Stimulated activated CD4-positive, alpha-beta T cell treated with anti-CD3 and anti-CD28 coated beads, Interleukin-4, amount 100 ng/mL, for 24 hours (primary cell): Measurements from ENCODE around the gene HIVEP2.
"Not testable (repeated sequence)": the region's sequence is repeated elsewhere in the genome, so short reads cannot be mapped to it uniquely, and the experiment has no call there.

ENCODE experiments used
- DNase-seq: peaks from one replicate; pipeline ENCODE4 v3.0.0-alpha.2; 2020

Gene HIVEP2, protein sequence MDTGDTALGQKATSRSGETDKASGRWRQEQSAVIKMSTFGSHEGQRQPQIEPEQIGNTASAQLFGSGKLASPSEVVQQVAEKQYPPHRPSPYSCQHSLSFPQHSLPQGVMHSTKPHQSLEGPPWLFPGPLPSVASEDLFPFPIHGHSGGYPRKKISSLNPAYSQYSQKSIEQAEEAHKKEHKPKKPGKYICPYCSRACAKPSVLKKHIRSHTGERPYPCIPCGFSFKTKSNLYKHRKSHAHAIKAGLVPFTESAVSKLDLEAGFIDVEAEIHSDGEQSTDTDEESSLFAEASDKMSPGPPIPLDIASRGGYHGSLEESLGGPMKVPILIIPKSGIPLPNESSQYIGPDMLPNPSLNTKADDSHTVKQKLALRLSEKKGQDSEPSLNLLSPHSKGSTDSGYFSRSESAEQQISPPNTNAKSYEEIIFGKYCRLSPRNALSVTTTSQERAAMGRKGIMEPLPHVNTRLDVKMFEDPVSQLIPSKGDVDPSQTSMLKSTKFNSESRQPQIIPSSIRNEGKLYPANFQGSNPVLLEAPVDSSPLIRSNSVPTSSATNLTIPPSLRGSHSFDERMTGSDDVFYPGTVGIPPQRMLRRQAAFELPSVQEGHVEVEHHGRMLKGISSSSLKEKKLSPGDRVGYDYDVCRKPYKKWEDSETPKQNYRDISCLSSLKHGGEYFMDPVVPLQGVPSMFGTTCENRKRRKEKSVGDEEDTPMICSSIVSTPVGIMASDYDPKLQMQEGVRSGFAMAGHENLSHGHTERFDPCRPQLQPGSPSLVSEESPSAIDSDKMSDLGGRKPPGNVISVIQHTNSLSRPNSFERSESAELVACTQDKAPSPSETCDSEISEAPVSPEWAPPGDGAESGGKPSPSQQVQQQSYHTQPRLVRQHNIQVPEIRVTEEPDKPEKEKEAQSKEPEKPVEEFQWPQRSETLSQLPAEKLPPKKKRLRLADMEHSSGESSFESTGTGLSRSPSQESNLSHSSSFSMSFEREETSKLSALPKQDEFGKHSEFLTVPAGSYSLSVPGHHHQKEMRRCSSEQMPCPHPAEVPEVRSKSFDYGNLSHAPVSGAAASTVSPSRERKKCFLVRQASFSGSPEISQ (N-terminal part only)

DNA sequence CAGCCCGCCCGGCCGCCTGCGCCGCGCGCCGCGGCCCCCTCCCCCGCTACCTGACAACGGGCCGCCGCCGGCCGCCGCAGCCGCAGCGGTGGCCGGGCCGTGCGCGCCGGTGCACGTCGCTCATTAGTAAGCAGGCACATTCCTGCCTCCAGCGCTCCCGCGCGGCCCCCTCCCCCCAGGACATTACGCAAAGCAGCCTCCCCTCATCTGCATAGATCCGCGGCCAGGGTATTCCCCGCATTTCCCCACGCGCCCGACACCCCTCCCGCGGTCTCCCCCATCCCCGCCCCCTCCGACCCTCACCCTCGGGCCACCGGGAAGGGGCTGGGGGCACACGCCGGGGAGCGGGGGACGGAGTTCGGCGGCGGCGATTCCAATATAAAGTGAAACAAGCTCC lies at the start of gene HIVEP2:
HIVEP2 (minus strand) TSS at position 128 of the 397 bp plus-strand sequence. CDS start 170,438 bp downstream, outside the sequence.
- DNase-seq = peak; percentile 91

DNA sequence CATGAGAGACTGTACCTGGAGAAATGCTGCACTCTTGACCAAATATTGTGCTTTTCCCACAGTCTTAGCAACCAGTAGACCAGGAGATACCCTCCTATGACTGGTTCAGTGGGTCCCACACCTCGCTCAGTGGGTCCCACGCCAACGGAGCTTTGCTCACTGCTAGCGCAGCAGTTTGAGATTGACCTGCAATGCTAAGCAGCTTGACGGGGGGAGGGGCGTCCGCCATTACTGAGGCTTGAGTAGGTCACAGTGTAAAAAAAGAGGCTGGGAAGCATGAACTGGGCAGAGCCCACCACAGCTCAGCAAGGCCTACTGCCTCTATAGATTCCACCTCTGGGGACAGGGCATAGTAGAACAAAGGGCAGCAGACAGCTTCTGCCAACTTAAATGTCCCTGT lies 49.0 kb upstream of the HIVEP2 start:
- DNase-seq = no peak

DNA sequence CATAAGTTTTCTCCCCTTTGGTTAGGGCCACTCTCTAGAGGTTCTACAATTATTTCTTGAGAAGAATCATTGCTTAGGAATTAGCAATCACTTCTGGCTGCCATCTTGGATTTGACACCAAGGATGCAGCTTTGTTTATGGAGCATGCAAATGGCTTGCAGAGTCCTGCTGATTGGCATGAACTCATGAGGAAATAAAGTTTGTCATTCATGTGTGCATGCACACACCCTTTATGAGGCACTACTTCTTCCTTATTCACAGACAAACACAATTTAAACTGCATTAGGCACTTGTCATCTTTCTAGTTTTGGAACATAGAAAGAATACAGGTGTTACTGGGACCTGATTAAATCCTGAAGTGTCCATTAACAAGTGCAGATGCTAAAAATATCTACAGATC lies 42.5 kb upstream of the HIVEP2 start:
- no peak for DNase-seq

DNA sequence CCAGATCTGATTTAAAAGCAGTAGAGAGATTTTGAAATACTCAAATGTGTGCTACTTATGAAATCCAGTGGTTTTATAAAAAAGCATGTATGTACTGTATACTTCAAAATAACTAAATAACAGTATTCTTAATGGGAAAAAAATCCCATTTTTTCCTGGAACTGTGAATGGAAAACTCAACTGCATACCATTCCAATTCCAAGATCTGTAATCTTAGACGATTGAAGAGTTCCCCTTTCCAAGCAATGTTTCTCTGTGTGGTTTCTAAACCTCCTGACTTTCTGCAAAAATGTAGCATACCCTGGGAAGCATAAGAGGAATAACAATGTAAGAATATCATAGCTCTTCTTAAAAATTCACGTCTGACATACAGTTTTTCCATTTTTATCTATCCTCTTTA lies 40.3 kb upstream of the HIVEP2 start:
- no peak for DNase-seq

DNA sequence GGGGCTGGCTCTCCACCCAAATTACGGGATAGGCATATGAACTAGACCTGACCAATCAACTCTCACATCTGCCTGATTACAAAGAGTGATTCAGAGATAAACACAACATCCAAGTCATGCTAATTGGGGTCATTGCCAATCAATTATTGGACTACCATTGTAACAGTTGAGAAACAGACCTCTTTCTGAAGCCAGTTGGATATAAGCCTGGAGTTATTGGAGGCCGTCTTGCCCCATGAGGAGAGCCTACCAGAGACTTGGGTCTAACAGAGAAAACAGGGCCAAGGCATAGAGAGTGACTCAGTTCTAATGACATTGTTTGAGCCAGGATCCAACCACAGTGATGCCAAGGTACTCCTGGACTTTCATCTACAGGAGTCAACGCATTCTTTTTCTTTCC lies 39.4 kb upstream of the HIVEP2 start:
- no peak for DNase-seq

DNA sequence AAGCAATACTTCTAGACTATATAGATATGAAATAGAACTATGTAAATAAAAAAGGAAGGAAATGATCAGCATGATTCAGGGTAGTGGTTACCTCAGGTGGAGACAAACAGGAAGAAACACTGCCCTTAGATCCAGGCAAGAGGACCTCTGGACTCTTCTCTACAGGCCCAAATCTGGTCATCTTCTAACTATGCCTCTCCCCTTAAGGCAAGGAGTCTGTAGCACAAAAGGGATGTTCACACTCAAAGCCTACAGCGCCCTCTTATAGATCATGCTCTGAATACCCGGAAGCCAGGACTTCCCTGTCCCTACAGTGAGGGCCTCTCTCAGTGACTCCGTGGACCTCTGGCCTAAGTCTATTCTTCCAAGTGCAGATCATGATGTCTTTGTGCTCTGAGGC lies 30.4 kb upstream of the HIVEP2 start:
- no peak for DNase-seq

DNA sequence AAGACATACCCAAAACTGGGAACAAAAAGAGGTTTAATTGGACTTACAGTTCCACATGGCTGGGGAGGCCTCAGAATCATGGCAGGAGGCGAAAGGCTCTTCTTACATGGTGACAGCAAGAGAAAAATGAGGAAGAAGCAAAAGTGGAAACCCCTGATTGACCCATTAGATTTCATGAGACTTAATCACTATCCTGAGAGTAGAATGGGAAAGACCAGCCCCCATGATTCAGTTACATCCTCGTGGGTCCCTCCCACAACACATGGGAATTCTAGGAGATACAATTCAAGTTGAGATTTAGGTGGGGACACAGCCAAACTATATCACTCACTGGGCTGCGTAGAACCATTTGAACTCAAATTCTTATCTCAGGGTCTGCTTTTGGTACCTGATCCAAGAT lies 26.0 kb upstream of the HIVEP2 start:
- not testable (repeated sequence) for DNase-seq

DNA sequence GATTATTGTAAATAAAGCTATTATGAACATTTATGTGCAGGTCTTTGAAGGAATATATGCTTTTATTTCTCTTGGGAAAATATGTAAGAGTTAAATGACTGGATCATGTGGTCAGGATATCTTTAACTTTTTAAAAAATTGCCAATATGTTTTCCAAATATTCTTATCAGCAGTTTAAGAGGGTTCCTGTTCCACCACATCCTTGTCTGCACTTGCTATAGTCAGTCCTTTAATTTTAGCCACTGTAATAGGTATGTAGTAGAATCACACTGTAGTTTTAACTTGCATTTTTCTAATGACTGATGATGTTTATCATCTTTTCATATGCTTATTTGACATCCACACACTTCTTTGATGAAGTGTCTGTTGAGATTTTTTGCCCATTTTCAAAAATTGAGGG lies 23.6 kb upstream of the HIVEP2 start:
- DNase-seq = no peak

DNA sequence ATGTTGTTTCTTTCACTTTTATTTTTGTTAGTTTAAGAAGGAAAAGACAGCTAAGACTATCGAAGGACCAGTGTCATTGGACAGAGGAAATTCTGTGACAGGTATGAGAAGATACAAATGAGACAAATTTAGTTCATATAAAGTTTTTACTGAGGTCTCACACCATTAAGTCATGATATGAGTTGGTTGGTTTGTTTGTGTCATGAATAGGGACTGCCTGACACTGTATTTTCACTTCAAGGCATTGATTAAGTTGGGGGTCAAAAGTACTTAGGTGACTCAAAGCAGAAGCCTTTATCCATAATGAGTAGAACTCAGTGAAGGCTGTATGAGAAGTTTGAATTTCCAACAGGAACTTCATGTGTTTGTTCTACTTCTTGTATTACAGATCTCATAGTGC lies 21.3 kb upstream of the HIVEP2 start:
- DNase-seq = no peak

DNA sequence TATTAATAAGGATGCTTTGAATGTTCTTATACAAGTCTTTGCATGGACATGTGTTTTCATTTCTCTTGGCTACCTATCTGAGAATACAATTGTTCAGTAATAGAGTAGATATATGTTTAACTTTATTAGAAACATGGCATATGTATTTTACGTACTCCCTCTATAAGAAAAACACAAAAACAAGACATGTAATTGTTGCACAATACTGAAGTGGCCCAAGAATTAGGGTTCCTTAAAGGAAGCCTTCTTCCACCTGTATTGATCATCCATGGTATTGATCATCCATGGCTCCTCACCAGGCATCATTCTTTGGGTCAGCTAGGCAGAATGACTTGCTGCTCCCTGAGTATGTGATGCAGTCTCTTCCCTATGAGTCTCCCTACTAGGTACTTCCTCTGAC lies 20.2 kb upstream of the HIVEP2 start:
- DNase-seq = no peak

DNA sequence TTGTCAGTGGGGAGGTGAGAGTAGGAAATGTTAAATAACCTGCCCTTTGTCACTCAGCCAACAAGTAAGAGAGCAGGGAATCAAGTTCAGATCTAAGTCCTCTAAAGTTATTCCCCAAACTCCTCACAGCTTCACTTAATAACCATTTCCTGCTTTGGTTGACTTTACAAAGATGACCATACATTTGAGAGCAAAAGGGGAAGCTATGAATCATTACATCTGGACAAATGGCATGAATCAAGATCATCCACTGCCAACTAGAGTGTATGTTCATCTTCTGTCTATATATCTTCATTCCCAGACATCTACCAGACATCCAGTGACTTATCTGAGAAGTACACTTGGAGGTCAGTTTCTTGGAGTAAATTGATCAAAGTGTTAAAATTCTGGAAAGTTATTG lies 15.1 kb upstream of the HIVEP2 start:
- no peak for DNase-seq

DNA sequence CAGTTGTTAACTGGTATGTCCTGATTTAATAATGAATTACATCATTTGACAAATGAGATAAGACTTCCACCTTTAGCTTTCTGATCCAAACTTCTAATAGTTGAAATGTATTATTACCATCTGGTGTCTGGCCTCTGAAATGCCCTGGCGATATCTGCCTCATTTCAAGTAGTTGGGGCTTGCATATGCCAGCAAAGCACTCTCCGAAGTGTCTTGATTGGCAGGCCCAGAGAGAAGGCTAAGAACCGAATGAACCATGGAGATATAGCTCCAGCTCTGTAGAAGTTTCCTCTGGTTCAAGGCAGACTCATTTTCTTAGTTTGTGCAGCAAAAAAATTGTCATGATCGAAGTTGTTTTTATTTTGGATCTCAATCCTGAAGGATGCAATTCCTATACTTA lies 13.4 kb upstream of the HIVEP2 start:
- DNase-seq = no peak

DNA sequence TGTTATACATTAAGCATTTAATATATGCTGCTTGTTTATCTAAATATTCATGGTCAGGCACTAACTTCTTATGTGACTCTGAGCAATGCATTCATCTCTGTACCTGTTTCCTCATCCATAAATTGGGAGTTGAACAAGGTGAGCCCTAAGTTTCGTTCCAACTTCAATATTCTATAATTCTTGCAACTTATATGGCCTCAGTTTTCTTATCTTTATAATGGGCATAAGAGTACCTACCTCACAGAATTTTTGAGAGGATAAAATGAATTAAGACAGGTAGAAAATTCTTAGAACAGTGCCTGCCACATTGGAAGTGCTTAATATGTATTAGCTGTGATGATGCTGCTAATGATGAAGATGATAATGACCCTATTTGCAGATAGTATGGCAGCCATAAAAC lies 11.8 kb upstream of the HIVEP2 start:
- DNase-seq = no peak

DNA sequence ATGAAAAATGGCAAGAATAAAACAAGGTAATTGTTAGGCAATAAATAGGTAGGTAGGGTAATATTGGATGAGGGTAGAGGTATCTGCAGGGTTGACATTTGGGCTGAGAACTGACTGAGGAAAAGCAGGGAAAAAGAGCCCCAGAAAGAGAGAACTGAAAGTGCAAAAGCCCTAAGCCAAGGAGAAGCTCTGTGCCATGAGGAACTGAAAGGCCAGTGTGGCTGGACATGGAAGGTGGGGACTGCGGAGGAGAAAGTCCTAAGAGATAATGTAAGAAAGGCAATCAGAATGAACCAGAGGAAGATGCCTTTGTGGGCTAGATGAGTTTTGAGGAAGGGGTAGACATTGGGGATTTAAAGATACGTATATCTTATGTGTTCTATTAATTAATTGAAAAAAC lies 9.9 kb upstream of the HIVEP2 start:
- DNase-seq = no peak

DNA sequence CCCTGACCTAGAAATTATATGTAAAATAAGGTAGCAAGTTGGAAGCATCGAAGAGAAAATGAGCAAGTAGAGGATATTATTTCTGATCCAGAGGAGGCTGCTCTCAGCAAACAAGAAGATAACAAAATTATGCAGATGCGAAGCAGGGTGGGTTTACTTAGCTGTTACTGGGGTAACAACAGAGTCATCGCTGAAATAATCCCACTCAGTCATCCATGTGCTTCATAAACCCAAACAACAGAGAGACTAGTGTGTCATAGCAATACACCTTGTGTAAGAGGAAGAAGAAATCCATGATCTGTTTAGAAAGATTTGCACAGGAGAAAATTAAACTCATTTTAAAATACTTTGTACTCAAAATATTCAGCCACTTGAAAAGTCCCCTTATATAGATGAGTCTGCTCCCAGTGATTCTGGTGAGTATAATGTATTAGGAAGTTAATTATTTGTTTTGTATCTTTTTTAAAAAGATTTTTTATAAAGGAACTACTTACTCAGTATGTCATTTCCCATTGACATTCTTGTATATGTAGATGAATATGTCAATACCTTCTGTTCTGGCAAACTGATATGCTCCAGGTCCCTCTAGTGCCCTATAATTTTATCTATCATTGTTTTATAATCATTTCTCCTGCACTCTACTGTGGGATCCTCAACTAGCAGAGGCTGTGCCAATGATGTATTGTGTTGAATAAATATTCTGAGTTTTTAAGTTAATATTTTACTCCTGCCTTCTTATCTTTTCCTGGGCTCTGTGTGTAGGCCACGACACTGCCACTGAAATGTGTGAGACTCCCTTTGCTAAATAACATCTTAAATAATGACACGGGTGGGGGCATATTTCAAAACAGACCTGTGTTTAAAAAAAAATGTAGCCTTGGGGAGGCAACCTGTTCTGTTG lies 8.6 kb upstream of the HIVEP2 start:
- no peak for DNase-seq

DNA sequence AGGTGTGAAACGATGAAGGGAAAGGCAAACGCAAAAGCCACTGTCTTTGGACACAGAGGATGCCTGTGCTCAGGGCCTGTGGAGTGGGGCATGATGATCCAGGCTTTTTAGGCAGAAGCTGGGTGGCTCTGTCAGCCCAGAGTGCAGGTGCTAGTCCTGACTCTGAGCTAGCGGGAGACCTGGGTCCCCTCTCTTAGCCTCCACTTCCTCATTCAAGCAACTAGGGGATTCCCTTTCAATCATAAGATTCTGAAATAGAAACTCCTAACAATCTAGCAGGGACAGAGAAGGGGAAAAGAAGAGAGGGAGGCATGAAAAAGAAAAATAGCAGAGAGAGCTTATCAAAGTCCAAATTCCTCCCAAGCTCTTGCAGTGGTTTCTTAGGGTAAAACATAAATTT lies 7.6 kb upstream of the HIVEP2 start:
- DNase-seq = no peak

DNA sequence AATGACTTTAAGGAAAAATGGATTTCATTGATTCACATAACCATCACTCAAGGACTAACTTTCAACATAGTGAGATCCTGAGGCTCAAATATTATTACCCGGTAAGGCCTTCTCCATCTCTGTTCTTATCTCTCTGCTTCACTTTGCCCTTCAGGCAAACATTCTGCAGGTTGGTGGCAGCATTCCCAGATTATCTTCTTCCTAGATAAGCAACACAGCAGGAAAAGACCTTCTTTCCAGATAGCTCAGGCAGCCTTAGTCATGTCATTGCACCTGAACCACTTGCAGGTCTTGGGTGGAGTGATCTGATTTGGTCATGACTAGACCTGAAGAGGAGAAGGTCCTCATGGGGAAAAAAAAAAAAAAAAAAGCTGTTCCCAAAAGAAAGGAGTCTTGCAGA lies 5.3 kb upstream of the HIVEP2 start:
- DNase-seq = no peak

DNA sequence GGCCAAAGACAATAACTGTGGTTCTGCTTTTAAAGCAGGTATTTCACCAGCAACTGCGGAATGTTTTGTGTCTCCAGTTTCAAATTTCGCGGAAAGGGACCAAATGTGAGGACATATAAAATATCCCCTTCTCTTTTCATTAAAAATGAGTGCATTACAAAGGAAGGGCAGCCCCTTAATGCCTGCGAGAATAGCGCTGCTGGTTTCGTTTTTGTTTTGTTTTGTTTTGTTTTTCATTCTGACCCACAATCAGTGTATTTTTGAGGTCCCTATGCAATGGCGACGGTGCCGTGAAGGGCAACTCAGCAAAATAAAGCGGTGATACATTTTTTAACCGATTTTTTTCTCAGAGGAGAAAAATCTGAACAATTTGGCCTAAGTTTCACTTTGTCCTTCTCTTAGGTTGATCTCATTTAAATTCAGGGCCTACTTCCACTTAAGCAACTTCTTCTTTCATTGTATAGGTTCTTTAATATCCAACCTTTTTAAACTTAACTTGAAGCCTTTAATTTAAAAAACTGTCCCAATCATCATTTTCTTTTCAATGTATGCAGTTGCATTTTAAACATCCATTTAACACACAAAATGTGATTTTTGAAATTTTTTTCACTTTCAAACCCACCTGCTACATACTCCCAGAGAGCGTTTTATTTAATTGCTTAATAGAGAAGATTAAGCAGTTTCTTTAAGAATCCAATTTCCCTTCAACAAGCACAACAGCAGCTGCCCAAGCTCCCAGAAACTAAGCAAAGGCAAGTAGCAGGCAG lies 2.9 kb upstream of the HIVEP2 start:
- no peak for DNase-seq

DNA sequence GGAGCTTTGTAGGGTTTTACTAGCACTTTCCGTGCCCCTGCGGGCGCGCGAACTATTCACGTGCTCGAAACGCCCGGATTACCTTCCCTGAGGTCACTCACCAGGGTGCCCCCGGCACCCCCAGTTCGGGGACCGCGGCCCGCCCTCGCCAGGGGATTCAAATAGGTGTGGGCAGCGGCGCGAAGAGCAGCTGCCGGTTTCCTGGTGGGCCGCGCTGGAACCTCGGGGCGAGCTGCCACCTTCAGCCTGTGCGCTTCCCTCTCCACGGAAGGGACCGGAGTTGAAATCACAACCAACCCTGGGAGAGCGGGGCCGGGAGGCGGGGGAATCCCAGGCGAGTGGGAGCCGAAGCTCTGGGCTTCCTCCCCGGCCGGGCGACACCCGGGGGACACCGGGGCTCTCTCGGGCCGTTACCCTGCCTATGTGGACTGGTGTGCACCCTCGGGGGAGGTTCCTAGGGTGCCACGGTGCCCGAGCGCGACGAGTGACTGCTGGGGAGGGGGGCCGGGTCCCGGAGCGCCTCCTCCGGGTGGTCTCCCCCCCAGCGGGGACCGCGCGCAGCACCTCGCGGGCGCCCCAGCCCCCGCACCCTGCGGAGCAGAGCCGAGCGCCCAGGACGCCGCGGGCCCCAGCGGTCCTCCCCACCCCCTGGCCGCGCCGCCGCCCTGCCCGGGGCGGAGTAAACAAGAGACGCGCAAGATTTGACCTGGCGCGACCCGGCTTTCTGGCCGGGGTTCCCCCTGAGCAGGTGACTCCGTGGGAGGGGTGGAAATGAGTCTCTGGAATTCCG lies 2.1 kb upstream of the HIVEP2 start:
- peak; percentile 82 for DNase-seq

DNA sequence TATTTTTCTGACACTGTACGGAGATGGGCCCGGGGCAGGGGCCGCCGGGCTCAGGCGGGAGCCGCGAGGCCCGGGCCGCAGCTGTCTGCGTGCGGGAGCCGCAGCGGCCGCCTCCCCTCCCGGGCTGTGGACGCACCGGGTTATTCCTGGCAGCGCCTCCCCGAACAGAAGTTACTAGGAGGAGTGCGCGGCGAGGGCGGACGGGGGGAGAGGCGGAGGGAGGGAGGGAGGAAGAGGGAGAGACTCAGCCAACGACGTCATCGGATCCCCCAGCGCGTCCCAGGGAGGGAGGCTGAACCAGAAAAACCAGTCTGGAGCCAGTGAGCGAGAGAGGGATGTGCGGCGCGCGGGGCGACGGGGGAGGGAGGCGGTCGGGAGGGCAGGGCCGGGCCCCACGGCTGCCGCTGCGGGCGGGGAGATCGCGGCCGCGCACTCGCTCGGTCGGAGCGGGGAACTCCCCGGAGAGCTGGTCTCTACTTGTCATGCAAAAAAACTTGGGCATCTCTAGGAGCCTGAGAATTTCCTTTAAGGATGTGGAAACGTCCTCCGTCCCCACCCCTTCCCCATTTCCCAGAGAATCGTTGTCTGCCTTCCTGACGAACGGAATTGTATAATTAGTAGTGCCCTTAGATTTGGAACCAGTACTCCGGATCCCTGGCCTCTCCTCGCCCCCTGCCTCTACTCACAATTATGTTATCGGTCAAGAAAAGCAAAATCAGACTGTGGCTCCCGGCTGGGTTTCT lies 1.4 kb upstream of the HIVEP2 start:
- peak; percentile 91 for DNase-seq
